Parathyroid adenoma (tissue), 2 donors: ENCODE results near the gene ME3.

Experiments used
- H2AFZ ChIP-seq: fragments of 300-600 bp; sonication (generic); one replicate; pipeline ENCODE4 v1.7.0; 2017; ENCODE audit warnings: antibody characterized with exemption, mild to moderate bottlenecking
- H3K27ac ChIP-seq: fragments of 300-600 bp; sonication (generic); one replicate; pipeline ENCODE4 v1.7.0; 2017
- H3K27me3 ChIP-seq: fragments of 300-600 bp; sonication (generic); one replicate; pipeline ENCODE4 v1.7.0; 2017; ENCODE audit warnings: low read length; ENCODE audit not compliant: control insufficient read depth, insufficient read depth
- H3K36me3 ChIP-seq: fragments of 300-600 bp; sonication (generic); one replicate; pipeline ENCODE4 v1.7.0; 2017; ENCODE audit warnings: low read length; ENCODE audit not compliant: control insufficient read depth, insufficient read depth
- H3K4me1 ChIP-seq: fragments of 300-600 bp; sonication (generic); one replicate; pipeline ENCODE4 v1.7.0; 2017; ENCODE audit warnings: control low read depth
- H3K4me2 ChIP-seq: fragments of 300-600 bp; sonication (generic); one replicate; pipeline ENCODE4 v1.7.0; 2017; ENCODE audit warnings: low read length
- H3K4me3 ChIP-seq: fragments of 300-600 bp; sonication (generic); one replicate; pipeline ENCODE4 v1.7.0; 2017; ENCODE audit warnings: low read depth, low read length
- H3K79me2 ChIP-seq: fragments of 300-600 bp; sonication (generic); one replicate; pipeline ENCODE4 v1.7.0; 2017; ENCODE audit warnings: control low read depth
- H3K9ac ChIP-seq: fragments of 300-600 bp; sonication (generic); one replicate; pipeline ENCODE4 v1.7.0; 2017; ENCODE audit warnings: mild to moderate bottlenecking
- H3K9me3 ChIP-seq: fragments of 300-600 bp; sonication (generic); one replicate; pipeline ENCODE4 v1.7.0; 2017; ENCODE audit warnings: low read length; ENCODE audit not compliant: control insufficient read depth
- TF ChIP-seq, protein P1 (sequence below): fragments of 300-600 bp; sonication (generic); IDR thresholded peaks from one replicate; pipeline ENCODE4 v1.7.0; 2017; ENCODE audit warnings: antibody characterized with exemption, mild to moderate bottlenecking
- donor health status: primary hyperparathyroidism.

ME3 gene

DNA sequence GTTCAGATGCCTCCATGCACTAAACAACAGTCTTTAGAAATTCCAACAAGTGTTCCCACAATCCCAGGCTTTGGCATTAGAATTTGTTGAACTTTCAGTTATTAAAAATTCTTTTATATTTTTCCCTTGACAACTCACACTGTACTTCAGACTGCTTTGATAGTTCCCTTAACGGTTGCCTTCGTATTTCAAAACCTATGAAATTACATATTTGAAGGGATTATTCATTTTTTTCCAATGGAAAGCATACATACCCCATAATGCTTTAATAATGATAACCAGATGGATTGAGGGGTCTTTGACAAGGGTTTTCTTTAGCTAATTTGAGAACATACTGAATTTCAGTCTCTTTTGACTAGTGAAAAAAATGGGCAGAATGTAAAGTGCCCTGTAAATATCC is 76.5 kb downstream of the ME3 start:
- Histone ChIP-seq H3K27ac (no peak overlapping the region), H3K4me1 (peaks cover 18% of the 10 kb centered on the region), H2AFZ (no peak overlapping the region), H3K9me3 (no peaks in the 10 kb centered on the region), H3K9ac (no peak overlapping the region), H3K36me3 (no peaks in the 10 kb centered on the region), H3K27me3 (no peaks in the 10 kb centered on the region), H3K79me2 (no peaks in the 10 kb centered on the region), H3K4me2 (no peak overlapping the region), H3K4me3 (no peak overlapping the region)
- TF ChIP-seq, protein P1, sequence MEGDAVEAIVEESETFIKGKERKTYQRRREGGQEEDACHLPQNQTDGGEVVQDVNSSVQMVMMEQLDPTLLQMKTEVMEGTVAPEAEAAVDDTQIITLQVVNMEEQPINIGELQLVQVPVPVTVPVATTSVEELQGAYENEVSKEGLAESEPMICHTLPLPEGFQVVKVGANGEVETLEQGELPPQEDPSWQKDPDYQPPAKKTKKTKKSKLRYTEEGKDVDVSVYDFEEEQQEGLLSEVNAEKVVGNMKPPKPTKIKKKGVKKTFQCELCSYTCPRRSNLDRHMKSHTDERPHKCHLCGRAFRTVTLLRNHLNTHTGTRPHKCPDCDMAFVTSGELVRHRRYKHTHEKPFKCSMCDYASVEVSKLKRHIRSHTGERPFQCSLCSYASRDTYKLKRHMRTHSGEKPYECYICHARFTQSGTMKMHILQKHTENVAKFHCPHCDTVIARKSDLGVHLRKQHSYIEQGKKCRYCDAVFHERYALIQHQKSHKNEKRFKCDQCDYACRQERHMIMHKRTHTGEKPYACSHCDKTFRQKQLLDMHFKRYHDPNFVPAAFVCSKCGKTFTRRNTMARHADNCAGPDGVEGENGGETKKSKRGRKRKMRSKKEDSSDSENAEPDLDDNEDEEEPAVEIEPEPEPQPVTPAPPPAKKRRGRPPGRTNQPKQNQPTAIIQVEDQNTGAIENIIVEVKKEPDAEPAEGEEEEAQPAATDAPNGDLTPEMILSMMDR, result no peak

DNA sequence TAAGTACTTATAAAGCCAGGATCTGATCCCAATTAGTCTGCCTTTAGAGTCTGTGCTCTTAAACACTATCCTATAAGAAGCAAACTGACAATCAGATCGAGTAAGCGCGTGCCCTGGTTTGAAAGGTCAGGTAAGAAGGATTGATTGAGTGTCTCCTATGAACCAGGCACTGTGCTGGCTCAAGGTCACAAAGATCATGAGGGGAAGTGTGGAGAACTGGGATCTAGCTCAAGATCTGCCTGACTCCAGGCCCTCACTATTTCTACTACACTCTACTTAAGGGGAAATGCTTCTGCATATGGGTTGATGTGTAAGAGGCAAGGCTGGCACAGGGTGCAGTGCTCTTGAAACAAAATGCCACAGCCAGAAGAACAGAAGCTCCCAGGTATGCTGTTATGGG is 77.0 kb downstream of the ME3 start:
- no peak overlapping the region for H2AFZ ChIP-seq
- no peaks in the 10 kb centered on the region for H3K36me3 ChIP-seq
- no peaks in the 10 kb centered on the region for H3K27me3 ChIP-seq
- TF ChIP-seq, protein P1, result no peak
- peaks cover 23% of the 10 kb centered on the region for H3K4me1 ChIP-seq
- no peak overlapping the region for H3K4me2 ChIP-seq
- no peak overlapping the region for H3K4me3 ChIP-seq
- no peak overlapping the region for H3K9ac ChIP-seq
- no peaks in the 10 kb centered on the region for H3K9me3 ChIP-seq
- H3K79me2 ChIP-seq, result no peaks in the 10 kb centered on the region
- H3K27ac ChIP-seq, result no peak overlapping the region

DNA sequence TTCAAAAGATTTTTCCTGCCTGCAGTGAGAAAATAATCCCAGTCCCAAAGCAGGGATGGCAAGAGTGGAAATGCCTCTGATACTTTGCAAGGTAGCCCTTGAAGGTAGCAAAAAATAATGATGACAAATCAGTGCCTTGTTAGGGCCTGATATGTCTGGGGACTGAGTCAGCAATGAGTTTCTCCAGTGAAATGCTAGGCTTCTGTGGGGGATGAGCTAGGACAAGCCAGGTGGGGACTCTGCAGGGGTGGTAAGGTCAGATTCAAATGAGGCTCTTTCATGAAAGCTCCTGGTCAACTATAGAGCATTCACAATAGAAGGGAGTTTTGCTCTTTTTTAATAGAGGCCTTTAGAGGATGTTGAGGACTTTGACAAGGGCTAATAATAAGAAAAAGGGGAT is 77.7 kb downstream of the ME3 start:
- peaks cover 30% of the 10 kb centered on the region for H3K4me1 ChIP-seq
- no peak overlapping the region for H3K4me3 ChIP-seq
- no peaks in the 10 kb centered on the region for H3K9me3 ChIP-seq
- H3K9ac ChIP-seq, result no peak overlapping the region
- H3K36me3 ChIP-seq, result no peaks in the 10 kb centered on the region
- H3K27ac ChIP-seq, result no peak overlapping the region
- no peaks in the 10 kb centered on the region for H3K79me2 ChIP-seq
- TF ChIP-seq, protein P1, result no peak
- no peak overlapping the region for H3K4me2 ChIP-seq
- no peaks in the 10 kb centered on the region for H3K27me3 ChIP-seq
- no peak overlapping the region for H2AFZ ChIP-seq

DNA sequence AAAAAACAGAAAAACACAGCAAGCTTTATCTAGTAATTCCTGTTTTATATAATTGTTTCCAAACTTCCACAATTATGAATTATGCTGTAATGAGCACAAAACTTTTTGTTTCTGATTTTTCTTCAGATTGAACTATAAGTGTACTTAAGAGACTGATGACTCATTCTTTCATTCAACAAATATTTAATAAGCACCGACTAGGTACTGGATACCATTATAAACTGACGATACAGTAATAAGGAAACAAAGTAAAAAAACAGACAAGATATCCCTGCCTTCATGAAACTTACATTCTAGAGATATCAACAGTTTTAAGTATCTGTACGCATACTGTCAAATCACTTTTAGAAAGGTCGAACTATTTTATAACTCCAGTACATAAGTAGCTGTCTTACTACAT is 78.6 kb downstream of the ME3 start:
- TF ChIP-seq, protein P1, result no peak
- no peaks in the 10 kb centered on the region for H3K79me2 ChIP-seq
- no peaks in the 10 kb centered on the region for H3K27me3 ChIP-seq
- no peak overlapping the region for H3K9ac ChIP-seq
- no peak overlapping the region for H3K4me2 ChIP-seq
- no peak overlapping the region for H2AFZ ChIP-seq
- peaks cover 35% of the 10 kb centered on the region for H3K4me1 ChIP-seq
- H3K27ac ChIP-seq, result no peak overlapping the region
- H3K9me3 ChIP-seq, result no peaks in the 10 kb centered on the region
- no peaks in the 10 kb centered on the region for H3K36me3 ChIP-seq
- H3K4me3 ChIP-seq, result no peak overlapping the region

DNA sequence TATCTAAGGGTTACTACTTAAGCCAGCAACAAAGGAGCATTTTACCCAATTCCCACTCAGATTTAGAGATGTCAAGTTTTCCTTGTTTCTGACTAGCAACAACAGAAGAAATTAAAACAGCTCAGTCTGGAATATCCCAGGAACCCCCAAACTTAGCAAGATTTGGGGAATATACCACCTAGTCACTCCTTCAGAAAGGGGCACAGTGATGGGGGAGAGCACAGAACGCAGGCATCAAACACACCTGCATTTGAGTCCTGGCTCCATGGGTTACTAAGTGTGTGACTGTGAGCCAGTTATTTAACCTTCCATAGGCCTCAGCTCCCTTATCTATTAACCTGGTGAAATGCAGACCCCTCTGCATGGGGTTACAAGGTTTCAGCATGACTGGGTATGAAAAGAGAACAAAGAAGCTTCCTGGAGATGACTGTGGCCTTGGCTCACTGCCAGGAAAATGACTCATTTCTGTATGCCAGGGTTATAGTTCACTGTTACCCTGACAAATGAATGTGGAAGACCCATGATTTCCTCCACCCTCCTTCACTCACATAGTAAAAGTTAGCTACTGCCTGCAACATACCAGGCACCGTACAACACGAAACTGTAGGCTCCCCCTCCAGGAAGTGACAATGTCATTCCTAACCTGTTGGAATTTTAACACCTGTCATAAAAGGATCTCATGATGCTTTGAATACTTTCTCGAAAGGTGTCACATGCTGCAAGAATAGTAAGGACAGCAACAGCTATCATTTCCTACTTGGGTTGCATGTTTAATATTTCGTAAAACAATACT is 79.6 kb downstream of the ME3 start:
- Histone ChIP-seq H3K4me2 (no peak overlapping the region), H3K4me1 (peaks cover 40% of the 10 kb centered on the region), H2AFZ (no peak overlapping the region), H3K9me3 (no peaks in the 10 kb centered on the region), H3K9ac (no peak overlapping the region), H3K4me3 (no peak overlapping the region), H3K79me2 (no peaks in the 10 kb centered on the region), H3K36me3 (no peaks in the 10 kb centered on the region), H3K27ac (peak overlapping the region; percentile 82), H3K27me3 (no peaks in the 10 kb centered on the region)
- TF ChIP-seq, protein P1, result no peak
